GM21825 (cell line): Measurements from ENCODE around the gene TMEM175.

ENCODE experiments used
- ATAC-seq: cut with Tn5 transposase; IDR thresholded peaks from one replicate; pipeline ENCODE4 v1.9.1; 2021; ENCODE audit warnings: mild to moderate bottlenecking, moderate library complexity; ENCODE audit not compliant: unreplicated experiment

The TMEM175 gene

DNA sequence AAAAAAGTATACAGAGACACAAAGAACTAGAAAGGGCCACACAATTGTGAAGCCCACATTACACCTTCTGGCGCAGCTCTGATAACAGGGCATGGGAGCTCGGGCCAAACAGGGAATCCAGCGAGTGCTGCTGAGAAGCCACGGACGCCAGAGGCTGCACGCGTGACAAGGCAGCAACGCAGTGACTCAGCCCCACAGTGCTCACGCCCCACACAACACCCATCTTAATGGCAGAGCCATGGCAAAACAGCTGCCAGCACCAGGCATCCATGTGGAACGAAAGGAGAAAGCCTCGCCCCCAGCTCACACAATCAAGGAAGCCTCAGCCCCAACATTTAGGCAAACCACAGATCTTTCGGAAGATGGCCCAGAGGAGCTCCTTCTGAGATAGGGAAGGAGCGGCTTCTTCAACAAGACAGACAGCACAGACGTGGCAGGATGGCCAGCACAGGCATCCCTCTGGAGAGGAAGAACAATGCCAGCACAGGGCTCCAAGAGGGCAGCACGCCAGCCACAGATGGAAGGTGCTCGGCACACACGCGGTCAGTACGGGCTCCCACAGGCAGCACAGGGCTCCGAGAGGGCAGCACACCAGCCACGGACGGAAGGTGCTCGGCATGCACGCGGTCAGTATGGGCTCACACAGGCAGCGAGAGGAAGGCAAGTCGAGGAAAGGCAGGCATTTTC, 33.2 kb upstream of the TMEM175 start:
- ATAC-seq, result no peak

- ATAC-seq, result no peak
Observed at GRCh38 chr4:899556-899906, 32.7 kb upstream of the TMEM175 start.

DNA sequence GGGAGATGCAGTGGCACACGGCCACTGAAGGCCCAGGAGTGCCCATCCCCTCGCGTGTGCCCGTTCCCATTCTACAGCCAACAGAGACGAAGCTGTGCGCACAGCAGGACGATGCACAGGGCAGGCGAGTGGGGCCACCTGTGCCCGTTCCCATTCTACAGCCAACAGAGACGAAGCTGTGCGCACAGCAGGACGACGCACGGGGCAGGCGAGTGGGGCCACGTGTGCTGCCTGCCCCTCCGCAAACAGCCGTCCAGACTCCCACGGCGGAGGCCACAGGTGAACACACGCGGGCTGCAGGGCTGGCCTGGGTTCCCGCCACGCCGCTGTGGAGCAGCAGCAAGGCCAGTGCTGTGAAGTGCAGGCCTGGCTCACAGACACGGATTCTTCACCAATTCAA, 32.2 kb upstream of the TMEM175 start:
- ATAC-seq, result no peak

GRCh38 chr4:900721-901120, 31.5 kb upstream of the TMEM175 start:
- ATAC-seq, result no peak

DNA sequence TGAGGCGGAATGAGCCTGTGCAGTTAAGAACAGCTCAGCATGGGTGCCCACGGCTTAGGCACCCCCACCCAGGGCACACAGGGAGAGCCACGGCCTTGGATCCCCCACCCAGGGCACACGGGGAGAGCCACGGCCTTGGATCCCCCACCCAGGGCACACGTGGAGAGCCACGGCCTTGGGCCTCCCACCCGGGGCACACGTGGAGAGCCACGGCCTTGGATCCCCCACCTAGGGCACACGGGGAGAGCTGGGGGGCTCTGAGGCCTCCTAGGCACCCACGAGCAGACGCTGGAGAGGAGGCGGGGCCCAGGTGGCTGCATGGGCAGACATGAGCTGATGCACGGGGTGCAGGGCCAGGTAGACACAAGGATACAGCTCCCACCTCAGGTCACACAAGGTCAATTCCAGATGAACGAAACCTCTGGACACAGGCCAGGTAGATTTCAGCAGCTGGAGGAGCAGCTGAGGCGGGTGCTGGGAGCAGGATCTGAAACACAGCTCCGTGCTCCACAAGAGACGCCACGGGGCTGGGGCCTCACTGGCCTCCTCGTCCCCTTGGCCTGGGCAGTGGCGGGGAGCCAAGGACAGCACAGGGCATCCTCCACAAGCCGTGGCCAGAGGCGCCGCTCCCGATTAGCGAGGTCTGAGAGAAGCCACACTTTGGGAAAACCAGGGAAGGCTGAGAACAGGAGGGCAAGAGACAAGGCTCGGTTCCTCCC, 30.9 kb upstream of the TMEM175 start:
- ATAC-seq, result no peak

DNA sequence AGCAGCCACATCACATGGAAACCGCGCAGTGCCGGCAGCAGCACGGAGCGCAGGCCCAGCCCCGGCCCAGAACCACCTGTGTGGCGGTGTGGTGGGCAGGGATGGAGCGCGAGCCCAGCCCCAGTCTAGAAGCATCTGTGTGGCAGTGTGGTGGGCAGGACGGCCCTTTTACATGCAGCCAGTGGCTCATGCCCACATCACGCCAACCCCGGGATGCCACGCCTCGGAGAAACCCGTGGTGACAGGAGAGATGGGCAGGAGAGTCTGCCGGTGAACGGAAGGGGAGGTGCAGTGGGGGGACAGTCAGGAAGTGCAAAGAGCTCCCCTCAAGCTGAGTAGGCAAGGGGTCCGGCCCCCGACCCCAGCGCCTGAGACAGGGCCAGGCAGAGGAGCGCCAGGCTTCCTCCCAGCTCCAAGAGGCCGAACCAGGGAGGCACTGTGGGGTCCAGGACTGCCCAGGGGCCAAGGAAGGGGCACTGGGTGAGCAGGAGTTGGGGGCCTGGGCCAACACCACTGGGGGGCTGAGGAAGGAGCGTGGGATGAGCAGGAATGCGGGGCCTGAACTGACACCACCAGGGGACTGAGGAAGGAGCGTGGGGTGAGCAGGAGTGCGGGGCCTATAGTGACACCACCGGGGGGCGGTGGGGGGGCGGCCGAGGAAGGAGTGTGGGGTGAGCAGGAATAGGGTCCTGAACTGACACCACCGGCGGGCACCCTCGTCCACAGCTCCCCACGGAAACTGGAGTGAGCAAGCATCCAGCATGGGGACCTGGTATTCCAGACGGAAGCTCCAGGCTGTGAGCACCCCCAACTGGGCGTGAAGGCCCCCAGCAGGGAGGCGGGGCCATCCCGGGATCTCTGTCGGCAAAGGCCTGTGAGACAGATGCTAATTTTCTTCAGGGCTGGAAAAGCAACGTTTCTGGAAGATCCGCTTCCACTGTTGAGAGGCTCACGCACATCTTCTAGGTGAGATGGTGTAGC, 28.9 kb upstream of the TMEM175 start:
- ATAC-seq, result no peak

DNA sequence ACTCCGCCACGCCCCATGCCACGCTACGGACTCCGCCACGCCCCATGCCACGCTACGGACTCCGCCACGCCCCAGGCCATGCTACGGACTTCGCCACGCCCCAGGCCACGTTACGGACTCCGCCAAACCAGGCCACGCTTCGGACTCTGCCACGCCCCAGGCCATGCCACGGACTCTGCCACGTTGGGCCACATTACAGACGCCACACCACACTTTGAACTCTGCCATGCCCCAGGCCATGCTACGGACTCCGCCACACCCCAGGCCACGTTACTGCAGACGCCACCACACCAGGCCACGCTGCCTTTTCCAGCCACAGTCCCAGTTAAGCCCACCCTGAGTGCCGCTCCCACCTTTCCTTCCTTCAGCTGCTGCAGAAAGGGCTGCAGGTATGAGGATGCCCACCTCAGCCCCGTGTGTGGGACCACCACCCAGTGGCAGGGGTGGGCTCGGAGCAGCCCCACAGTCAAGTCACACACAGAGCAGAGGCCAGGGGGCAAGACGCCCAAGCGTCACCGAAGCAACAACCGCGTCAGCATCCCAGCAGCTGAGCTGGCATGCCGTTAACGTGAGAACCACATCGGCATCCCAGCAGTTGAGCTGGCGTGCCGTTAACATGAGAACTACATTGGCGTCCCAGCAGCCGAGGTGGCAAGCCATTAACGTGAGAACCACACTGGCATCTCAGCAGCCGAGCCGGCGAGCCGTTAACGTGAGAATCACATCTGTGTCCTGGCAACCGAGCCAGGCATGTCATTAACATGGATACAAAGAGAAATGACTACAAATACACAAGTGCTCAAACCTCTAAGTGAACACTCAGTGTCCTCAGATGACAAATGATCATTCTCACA, 26.5 kb upstream of the TMEM175 start:
- no peak for ATAC-seq

GRCh38 chr4:906339-907102, 25.7 kb upstream of the TMEM175 start:
- ATAC-seq, result no peak

GRCh38 chr4:907103-907400, 25.2 kb upstream of the TMEM175 start:
- ATAC-seq, result no peak

GRCh38 chr4:907691-908425, 24.4 kb upstream of the TMEM175 start:
- no peak for ATAC-seq

- no peak for ATAC-seq
Observed at GRCh38 chr4:909131-909571, 23.1 kb upstream of the TMEM175 start.

DNA sequence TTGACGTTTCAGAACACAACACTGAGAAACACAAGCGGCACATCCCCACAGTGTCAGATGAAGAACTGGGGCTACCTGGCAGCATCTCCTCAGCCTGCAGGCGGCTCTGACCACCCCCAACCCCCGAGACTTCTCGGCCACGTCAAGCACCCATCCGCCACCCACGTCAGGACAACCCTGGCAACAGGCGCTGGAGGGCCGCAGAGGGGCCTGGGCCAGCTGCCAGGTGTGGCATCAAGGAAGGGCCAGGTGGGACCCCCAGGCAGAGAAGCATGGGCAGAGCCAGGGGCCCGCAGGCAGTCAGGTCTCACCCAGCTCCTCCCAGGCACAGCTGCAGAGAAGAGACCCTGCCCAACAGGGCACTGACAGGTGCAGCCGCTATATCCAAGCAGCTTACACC, 22.4 kb upstream of the TMEM175 start:
- ATAC-seq, result no peak

DNA sequence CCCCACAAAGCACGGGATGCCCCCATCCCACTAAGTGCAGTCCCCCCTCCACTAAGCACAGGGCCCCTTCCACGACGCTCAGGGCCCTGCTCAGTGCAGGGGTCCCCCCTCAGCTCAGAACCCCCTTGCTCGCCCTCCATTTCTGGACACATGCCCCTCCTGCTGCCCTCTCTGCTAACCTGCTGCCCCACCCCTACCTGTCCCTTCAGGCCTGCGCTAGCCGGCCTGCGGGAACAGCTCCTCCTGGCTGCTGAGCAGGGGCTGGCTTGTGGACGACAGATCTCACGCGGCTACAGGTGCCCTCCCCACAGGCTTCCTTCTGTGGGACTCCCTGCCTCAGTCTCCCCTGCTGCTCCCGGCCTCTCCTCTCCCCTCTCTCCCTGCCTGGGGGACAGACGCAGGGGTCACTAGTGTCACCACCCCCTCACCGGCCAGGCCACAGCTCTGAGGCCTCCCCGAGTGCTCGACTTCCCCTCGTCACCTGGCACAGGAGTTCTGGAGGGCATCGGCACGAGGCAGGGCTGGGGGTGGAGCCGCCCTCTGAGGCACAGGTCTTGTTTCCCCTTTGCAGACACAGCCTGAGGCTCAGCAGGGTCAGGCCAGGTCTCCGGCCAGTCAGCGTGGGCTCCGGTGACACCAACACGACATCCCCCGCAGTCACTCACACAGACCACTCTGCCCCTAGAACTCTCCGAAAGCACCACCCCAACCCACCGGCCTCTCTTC, 21.7 kb upstream of the TMEM175 start:
- ATAC-seq, result no peak

DNA sequence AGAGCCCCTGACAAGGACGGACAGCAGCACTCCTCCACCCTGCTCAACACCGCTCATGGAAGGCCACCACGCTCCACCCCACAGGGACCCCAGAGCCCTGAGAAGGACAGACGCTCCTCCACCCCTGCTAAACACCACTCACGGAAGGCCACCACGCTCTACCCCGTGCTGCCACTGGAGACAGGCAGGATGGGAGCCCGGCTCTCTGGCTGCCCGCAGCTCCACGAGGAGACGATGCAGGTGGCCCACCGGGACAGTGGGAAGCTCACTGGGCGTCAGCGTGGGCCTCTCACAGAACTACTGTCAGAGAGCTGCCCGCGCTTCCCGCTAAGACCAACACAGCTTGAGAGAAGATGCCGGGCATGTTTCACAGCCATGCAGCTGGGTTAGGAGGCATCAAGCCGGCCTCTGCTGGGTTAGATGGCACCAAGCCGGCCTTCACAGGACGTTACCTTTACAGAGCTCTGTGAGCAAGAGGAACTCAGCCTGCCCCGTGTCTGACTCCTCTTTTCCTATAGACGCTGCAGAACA, 21.0 kb upstream of the TMEM175 start:
- ATAC-seq, result no peak

DNA sequence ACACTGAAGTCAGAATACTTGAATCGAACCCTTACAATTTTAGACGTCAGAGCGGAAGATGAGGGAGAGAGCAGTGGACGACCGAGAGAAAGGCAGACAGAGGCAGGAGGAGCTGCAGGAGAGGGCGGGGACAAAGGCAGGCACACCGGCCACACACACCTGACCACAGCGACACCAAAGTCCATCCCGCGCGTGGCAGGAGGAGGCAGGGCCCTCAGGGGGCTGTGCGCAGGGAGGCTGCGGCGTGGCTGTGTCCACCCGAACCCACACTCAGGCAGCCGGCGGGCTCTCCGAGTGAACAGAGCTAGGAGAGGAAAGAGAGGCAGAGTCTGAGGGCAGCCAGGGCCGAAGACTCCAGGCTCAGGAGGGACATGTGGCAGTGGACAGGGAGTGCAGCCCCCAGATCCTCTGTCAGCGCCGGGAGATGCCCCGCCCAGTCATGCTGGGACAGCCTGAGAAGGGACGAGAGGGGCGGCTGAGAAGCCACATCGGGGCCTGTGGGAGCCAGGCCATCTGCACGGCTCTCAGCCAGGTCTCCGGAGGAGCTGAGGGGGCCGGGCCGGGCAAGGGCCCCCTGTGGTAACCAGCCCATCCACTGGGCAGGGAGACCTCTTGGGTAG, 20.3 kb upstream of the TMEM175 start:
- ATAC-seq, result no peak

- no peak for ATAC-seq
Observed at GRCh38 chr4:912548-913279, 19.5 kb upstream of the TMEM175 start.

DNA sequence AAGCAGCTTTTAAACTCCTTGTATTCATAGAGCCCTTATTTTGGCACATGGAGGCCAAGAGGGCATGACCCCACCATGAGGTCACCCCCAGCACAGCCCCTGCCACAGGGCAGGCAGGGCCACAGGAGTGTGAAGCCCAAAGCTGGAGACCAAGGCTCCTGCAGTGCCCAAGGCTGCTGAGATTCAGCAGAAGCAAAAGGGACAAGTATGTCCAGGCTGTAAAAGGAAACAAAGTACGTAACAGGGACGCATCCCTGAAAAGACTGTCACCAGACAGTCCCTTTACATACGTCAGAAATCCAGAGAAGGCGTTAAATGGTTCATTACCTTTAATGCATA, 19.0 kb upstream of the TMEM175 start:
- ATAC-seq, result no peak

DNA sequence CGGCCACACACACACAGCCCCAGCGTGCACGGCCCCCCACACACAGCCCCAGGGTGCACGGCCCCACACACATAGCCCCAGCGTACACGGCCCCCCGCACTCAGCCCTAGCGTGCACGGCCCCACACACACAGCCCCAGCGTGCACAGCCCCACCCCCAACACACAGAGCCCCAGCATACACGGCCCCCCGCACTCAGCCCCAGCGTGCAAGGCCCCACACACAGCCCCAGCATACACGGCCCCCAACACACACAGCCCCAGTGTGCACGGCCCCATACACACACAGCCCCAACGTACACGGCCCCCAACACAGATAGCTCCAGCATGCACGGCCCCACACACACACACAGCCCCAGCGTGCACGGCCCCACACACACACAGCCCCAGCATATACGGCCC, 17.7 kb upstream of the TMEM175 start:
- no peak for ATAC-seq
